ENCODE results near the gene TAS2R46.
"Not testable (repeated sequence)": the region's sequence is repeated elsewhere in the genome, so short reads cannot be mapped to it uniquely, and the experiment has no call there.

TAS2R46 gene

GRCh38 chr12:11040162-11040561 lies 21.9 kb downstream of the TAS2R46 start:
- in situ Hi-C loops (cut with HindIII; ENCODE audit: low sequenced_read_pairs) = no loop called here

GRCh38 chr12:11039171-11039570 lies 22.9 kb downstream of the TAS2R46 start:
- in situ Hi-C loops (cut with HindIII; ENCODE audit: low sequenced_read_pairs) = no loop called here

DNA sequence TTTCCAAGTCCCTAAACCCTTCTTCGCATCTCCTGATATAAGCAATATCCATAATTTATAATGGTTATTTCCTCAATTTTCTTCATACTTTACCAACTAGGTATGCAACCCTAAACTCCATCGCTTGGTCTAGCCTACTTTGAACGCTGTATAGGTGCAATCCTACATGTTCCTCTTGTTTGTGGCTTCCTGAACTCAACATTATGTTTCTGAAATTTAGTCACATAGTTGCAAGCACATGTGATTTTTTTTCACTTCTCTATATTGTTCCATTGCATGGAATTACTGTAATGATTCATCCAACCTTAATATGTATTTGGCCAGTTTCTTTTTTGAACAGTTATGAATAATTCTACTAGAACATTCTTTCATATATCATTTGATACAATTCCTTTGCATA lies 28.1 kb downstream of the TAS2R46 start:
- in situ Hi-C loops (cut with HindIII; ENCODE audit: low sequenced_read_pairs) = not testable (repeated sequence)

GRCh38 chr12:11031307-11031706 lies 30.8 kb downstream of the TAS2R46 start, which contains the start of gene TAS2R31:
Gene TAS2R31 (minus strand): TSS chr12:11031407. CDS start chr12:11031335, 72 bp downstream.
- in situ Hi-C loops (cut with HindIII; ENCODE audit: low sequenced_read_pairs) = no loop called here

GRCh38 chr12:11026118-11026517 lies 36.0 kb downstream of the TAS2R46 start:
- in situ Hi-C loops (cut with HindIII; ENCODE audit: low sequenced_read_pairs) = no loop called here

DNA sequence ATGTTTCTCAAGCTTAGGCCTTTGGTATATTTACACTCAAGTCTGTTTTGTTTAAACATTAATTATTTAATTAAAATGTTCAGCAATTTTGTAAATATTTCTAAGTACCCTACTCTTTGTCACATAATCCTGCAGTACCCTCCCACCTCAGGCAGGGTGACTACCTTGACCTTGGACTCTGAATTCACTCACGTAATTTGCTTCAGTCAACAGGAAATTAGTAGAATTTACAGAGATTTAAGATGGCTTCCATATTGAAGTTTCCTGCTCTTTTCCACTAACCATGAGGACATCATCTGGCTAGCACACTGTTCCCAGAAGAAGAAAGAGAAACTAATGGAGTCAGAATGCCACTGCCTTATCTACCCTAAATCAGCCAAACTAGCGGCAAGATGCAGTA lies 38.7 kb downstream of the TAS2R46 start:
- in situ Hi-C loops (cut with HindIII; ENCODE audit: low sequenced_read_pairs) = no loop called here

DNA sequence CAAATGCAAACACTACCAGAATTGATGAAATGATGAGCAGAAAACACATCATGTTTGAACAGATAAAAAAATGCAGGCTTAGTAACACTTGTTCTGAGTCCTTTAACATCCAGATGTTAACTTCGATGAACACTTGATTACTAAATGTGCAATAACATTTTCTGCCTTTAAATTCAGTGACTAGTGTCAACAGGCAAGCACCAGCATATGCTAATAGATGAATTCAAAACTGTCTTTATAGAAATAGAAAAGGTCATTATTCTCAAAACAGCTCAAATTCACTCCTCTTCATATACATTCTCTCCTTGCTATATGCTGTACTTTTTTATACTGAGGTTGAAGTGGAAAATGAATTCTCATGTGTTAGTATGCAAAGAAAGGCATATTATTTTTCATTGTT lies 39.6 kb downstream of the TAS2R46 start, which contains the start of gene TAS2R19:
TSS of gene TAS2R19 (minus strand) at position 101 of the 400 bp plus-strand sequence. CDS start at position 52, 49 bp downstream.
- in situ Hi-C loops (cut with HindIII; ENCODE audit: low sequenced_read_pairs) = no loop called here

DNA sequence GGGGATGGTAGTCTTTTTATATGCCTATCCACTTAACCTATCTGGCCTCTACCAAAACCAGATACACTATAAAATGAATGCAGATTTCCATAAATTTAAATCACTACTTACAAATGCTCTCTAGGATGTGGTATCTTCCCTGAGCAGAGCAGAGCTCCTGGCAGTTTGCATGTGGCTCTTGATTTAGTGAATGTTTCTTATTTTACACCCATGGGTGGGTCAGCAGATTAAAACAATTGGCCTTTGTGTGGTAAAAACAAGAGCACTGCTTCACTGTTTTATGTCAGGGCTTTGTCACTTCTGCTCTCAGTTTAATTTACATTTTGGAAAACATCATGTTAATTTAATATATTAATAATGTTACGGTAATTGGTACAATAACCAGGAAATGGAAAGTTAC lies 45.2 kb downstream of the TAS2R46 start:
- in situ Hi-C loops (cut with HindIII; ENCODE audit: low sequenced_read_pairs) = loop anchor here (10.0 kb wide), 1 partner anchor 58 kb away; no protein-coding TSS in a partner anchor

- in situ Hi-C loops (cut with HindIII; ENCODE audit: low sequenced_read_pairs) = loop anchor here (10.0 kb wide), 1 partner anchor 59 kb away; no protein-coding TSS in a partner anchor
These were observed 46.2 kb downstream of the TAS2R46 start for GRCh38 chr12:11015775-11016430.

GRCh38 chr12:11014234-11014633 lies 47.9 kb downstream of the TAS2R46 start:
- in situ Hi-C loops (cut with HindIII; ENCODE audit: low sequenced_read_pairs) = loop anchor here (10.0 kb wide), 1 partner anchor 61 kb away; no protein-coding TSS in a partner anchor
